ENCODE data around the gene DIPK1C.

The DIPK1C gene

DNA sequence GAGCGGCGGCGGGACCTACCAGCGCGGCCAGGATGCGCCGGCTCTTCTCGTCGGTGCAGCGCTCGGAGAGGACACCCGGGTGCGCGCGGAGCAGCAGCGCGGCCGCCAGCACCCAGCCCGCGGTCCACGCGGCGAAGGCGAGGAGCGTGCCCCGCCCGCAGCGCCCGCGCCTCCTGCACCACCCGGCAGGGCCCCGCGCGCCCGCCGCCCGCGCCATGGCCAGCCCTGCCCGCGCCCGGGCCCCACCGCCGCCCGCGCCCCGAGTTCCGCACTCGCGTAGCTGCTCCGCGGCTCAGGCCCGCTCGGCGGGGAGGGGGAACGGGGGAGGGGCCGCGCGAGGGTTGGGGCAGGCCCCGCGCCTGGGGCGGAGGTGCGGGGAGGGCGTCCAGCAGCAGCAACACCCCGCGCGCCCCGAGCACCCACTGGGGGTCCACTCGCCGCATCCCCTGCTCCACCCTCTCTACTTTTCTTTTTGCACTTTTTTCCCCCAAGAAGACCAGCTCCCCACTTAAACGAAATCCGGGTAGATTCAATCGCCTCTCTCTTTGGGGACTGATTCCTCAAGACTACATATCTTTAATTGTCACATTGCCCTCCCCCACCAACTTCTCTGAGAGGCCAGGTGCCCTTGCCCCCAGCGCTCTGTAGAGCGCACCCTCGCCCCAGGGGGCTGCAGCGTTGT lies at the start of gene DIPK1C:
TSS of gene DIPK1C (minus strand) at position 266 of the 682 bp plus-strand sequence. CDS start at position 217, 49 bp downstream.
- no peak for DNase-seq

DNA sequence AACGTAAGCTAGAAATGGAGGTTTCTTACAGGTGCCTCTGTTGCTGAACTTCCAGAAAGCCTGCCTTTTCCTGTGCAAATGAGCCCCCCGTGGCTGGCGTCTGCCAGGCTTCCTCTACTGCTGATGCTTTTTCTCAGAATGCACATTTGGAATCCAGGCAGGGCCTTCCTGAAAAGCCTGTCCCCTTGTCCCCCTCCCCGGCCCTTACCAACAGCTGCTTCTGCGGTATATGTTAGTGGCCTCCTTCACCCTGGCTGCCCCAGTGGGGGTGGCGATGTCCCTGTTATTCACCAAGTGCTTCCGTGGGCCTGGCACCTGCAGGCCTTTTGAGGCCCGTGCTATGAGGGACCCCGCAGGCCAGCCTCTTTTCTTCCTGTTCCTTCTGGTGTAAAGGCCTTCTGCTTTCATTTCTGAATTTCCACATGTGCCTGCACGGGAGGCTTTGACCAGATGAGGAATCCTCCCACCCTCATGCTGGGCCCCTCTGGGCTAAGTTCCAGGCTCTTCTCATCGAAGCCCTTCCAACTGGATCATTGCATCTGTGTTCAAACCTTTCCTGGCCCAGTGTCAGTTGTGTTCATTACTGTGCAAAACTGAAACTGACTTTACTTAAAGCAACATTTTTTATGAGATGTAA lies 49.5 kb upstream of the DIPK1C start:
- no peak for DNase-seq

DNA sequence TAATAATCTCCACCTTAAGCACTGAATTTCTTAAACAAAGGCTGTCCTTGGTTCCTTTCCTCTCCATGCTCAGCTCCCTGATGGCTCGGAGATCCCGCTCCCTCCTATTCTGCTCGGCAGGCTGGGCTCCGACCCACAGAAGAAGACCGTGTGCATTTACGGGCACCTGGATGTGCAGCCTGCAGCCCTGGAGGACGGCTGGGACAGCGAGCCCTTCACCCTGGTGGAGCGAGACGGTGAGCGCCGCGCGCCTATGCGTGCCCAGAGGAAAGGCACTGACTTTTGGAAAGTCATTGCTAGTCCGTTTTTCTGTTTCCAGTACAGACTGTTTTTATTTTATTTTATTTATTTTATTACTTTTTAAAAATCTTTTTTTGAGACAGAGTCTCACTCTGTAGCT lies 48.7 kb upstream of the DIPK1C start:
- no peak for DNase-seq

- no peak for DNase-seq
Observed at GRCh38 chr18:74503137-74503536, 46.0 kb upstream of the DIPK1C start.

- DNase-seq = peak; percentile 86
Observed at GRCh38 chr18:74501386-74501785, 44.3 kb upstream of the DIPK1C start.

GRCh38 chr18:74500774-74501173 lies 43.7 kb upstream of the DIPK1C start:
- peak; percentile 26 for DNase-seq

- no peak for DNase-seq
Observed at GRCh38 chr18:74500372-74500771, 43.3 kb upstream of the DIPK1C start.

DNA sequence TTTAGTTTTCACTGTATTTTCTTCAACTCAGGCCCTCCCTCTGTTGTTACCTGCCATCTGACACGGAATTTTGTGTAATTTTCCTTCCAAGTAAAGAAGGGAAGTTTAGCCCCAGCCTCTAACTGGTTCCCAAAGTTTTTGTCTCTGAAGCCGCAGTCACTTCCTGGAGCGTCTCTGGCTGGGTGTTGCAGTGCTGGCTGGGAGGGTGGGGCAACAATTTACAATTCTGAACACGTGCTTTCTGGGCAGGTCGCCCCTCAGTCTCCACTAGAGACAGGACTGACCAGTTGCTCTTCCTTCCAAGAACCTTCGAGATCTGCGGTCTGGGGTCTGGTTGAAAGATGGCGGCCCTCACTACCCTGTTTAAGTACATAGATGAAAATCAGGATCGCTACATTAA lies 42.5 kb upstream of the DIPK1C start:
- peak; percentile 90 for DNase-seq

DNA sequence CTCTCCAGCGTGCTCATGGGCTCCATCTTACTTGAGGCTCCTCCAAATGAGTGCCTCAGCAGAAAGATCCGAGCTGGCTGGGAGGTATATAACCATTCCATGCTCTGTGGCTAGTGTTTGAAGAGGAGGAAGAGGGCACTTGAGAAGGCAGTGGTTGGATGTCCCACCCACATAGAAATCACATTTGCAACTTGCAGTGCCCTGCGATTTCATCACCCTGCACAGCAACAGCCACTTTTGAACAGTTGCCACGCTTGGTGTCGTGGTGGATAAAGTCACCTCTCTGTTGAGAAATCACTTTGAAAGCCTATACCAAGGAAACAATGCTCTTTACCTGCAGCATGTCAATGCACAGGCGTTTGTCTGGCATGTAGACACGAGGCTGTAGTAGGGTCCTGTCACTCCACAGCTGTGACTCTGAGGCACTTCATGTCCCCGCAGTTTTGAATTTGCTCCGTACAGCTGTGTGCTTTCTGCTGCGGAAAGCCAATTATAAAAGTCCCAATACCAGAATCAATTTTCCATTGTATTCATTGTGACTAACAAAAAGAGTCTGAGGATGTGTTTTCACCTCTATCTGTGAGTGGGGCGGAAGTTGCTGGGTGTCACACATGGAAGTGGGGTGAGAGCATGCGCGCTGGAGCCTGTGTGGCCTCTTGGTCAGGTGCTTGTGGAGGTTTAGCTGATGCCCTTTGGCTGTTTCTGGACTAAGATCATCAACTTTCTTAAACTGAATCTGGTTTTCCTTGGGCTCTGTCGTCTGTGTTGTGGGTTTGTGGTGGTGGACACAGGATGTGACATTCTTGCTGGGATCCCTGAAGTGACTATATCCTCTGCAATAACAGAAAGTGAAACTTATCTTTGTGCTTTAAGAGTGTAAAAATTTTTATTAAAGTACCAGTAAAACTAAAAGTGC lies 41.9 kb upstream of the DIPK1C start:
- DNase-seq = peak; percentile 91

DNA sequence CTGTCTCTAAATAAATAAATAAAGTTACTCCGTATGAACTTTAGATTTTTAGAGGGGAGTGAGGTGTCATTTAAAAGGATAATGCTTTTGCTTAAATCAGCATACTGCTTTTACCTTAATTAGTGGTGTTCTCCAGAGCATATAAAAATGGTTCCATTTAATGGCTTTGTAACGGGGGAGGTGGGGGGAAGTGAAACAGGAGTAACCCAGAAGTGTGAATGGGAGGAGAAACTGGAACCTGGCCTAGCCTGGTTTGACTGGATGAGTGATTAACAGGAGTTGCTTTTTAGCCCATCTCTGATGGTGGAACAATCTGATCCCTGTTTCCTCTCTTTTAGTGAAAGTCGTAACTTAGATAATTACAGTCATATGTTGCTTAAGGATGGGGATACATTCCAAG lies 40.7 kb upstream of the DIPK1C start:
- DNase-seq = peak; percentile 55

- DNase-seq = peak; percentile 50
Observed at GRCh38 chr18:74497324-74497676, 40.2 kb upstream of the DIPK1C start.

- peak; percentile 80 for DNase-seq
Observed at GRCh38 chr18:74496508-74497323, 39.6 kb upstream of the DIPK1C start.

GRCh38 chr18:74495581-74496507 lies 38.7 kb upstream of the DIPK1C start, which contains the start of gene CNDP2:
Gene CNDP2 (plus strand): TSS chr18:74496363. CDS start chr18:74499974, 3,611 bp downstream.
- peak; percentile 100 for DNase-seq

DNA sequence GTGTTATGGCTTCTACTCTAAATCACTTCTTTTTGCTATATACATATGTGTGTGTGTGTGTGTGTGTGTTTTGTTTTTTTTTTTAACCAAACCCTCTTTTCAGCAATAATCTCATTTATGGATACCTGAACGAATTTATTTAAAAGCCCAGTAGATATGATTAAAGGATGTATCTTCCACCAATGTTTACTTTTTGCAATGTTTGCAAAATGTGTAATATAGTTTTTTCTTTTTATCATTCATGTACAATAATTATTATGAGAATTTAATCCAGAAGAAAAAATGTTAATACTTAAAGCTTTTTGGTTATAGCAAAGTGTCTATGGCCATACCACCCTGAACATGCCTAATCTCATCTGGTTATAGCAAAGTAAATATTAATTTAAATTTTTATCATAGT lies 37.4 kb upstream of the DIPK1C start:
- no peak for DNase-seq

- DNase-seq = peak; percentile 83
Observed at GRCh38 chr18:74493689-74494088, 36.6 kb upstream of the DIPK1C start.

- DNase-seq = no peak
Observed at GRCh38 chr18:74492259-74492658, 35.2 kb upstream of the DIPK1C start.

- no peak for DNase-seq
Observed at GRCh38 chr18:74489676-74490075, 32.6 kb upstream of the DIPK1C start.

GRCh38 chr18:74488864-74489263 lies 31.8 kb upstream of the DIPK1C start:
- no peak for DNase-seq

- no peak for DNase-seq
Observed at GRCh38 chr18:74488354-74488753, 31.2 kb upstream of the DIPK1C start.

DNA sequence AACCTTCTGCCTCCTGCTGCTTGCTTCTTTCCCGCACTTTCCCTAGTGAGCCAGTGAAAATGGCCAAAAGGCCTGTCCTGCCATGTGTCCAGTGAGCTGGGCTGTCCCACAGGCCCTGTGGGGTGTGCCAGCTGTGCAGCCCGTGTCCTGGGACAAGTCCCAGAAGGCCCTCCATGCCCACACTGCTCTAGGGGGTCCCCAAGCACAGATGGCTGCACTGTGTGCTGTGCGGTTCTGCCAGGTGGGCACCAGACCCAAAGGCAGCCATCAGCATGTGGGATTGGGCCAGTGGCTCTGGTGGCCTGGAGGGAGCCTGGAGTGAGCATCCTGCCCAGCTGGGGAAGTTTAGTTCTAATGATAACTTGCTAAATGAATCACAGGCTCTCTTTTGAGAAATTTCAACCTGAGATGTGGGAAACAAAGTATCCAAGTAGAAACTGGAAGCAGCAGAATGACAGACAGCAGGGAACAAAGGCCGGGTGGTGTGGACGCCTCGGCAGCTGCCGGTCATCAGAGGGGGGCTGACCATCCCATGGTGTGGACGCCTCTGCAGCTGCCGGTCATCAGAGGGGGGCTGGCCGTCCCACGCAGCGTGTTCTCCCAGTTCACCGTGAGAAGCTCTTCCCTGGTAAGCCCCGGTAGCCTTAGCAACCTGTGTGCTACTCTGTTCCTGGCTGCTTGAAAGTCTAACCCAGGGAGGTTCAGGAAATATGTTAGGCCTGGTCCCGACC lies 29.2 kb upstream of the DIPK1C start:
- no peak for DNase-seq

GRCh38 chr18:74482697-74483096 lies 25.6 kb upstream of the DIPK1C start:
- no peak for DNase-seq

Measured in RPMI8226 (cell line).